WTC11 (cell line): ENCODE results near the gene RPL14. TPM values are rescaled to one million over a fixed set of nuclear protein-coding genes. Genes with fewer than 3 reads are reported as not detected.

ENCODE experiments used
- ATAC-seq: fragments of 200-7000 bp; cut with Tn5 transposase; 2 replicates; pipeline ENCODE4 v1.10.0; 2021; ENCODE audit warnings: mild to moderate bottlenecking, moderate library complexity
- CTCF ChIA-PET: fragments of 300-600 bp; sonication (Branson Sonifier 250); formaldehyde crosslinking; loops from one replicate; lab custom pipeline; 2021; ENCODE audit warnings: antibody characterized with exemption; lab: Charles Lee
- POLR2A ChIA-PET: fragments of 350-600 bp; sonication (Branson Sonifier 250); formaldehyde crosslinking; loops from one replicate; lab custom pipeline; 2021; ENCODE audit warnings: antibody characterized with exemption; lab: Charles Lee
- DNase-seq: peaks from one replicate; pipeline ENCODE4 v3.0.0; 2021; ENCODE audit warnings: low spot score
- H3K27ac Mint-ChIP-seq: 2 replicates; pipeline ENCODE4 v1.8.0; 2021; ENCODE audit warnings: mixed read lengths
- H3K27me3 Mint-ChIP-seq: 2 replicates; pipeline ENCODE4 v1.8.0; 2021; ENCODE audit warnings: low read depth, mild to moderate bottlenecking, moderate library complexity, mixed read lengths
- H3K36me3 Mint-ChIP-seq: 2 replicates; pipeline ENCODE4 v1.8.0; 2021; ENCODE audit warnings: mixed read lengths
- H3K4me1 Mint-ChIP-seq: 2 replicates; pipeline ENCODE4 v1.8.0; 2022; ENCODE audit warnings: mixed read lengths
- H3K4me3 Mint-ChIP-seq: 2 replicates; pipeline ENCODE4 v1.8.0; 2021; ENCODE audit warnings: mild to moderate bottlenecking, moderate library complexity, mixed read lengths
- H3K9me3 Mint-ChIP-seq: 2 replicates; pipeline ENCODE4 v1.8.0; 2021; ENCODE audit warnings: mixed read lengths
- ATF2 ChIP-seq: sonication (generic); formaldehyde crosslinking; IDR thresholded peaks from 2 replicates; pipeline ENCODE4 v1.8.1; 2022; ENCODE audit warnings: low read depth, missing genetic modification reagents, borderline replicate concordance
- CBFB ChIP-seq: sonication (generic); formaldehyde crosslinking; IDR thresholded peaks from 2 replicates; pipeline ENCODE4 v1.8.1; 2022; ENCODE audit warnings: mild to moderate bottlenecking, low read depth, missing genetic modification reagents
- CTCF ChIP-seq: fragments of 200-600 bp; IDR thresholded peaks from 2 replicates; pipeline ENCODE4 v1.8.0; 2022; ENCODE audit warnings: antibody characterized with exemption
- E2F5 ChIP-seq: sonication (generic); formaldehyde crosslinking; IDR thresholded peaks from 2 replicates; pipeline ENCODE4 v1.8.1; 2022; ENCODE audit warnings: mild to moderate bottlenecking, moderate library complexity, missing genetic modification reagents
- ERG ChIP-seq: fragments of 250-450 bp; sonication (Bioruptor Pico); IDR thresholded peaks from 2 replicates; pipeline ENCODE4 v1.8.0; 2021; ENCODE audit warnings: mild to moderate bottlenecking
- ETV6 ChIP-seq: sonication (generic); formaldehyde crosslinking; IDR thresholded peaks from 2 replicates; pipeline ENCODE4 v1.8.1; 2022; ENCODE audit warnings: mild to moderate bottlenecking, missing genetic modification reagents
- FOXP1 ChIP-seq: sonication (generic); formaldehyde crosslinking; IDR thresholded peaks from 2 replicates; pipeline ENCODE4 v1.8.0; 2022; ENCODE audit warnings: missing genetic modification reagents, mild to moderate bottlenecking, moderate library complexity, borderline replicate concordance
- GABPB1 ChIP-seq: sonication (generic); formaldehyde crosslinking; IDR thresholded peaks from 2 replicates; pipeline ENCODE4 v1.8.1; 2023; ENCODE audit warnings: mild to moderate bottlenecking, missing genetic modification reagents
- JAZF1 ChIP-seq: fragments of 250-450 bp; sonication (Bioruptor Pico); IDR thresholded peaks from 2 replicates; pipeline ENCODE4 v1.9.0; 2021; ENCODE audit warnings: moderate library complexity, mild to moderate bottlenecking, inconsistent platforms
- KAT7 ChIP-seq: sonication (generic); formaldehyde crosslinking; IDR thresholded peaks from 2 replicates; pipeline ENCODE4 v1.8.1; 2023; ENCODE audit warnings: missing genetic modification reagents, mild to moderate bottlenecking, borderline replicate concordance
- NFYB ChIP-seq: sonication (generic); formaldehyde crosslinking; conservative IDR thresholded peaks from 2 replicates; pipeline ENCODE4 v1.8.0; 2022; ENCODE audit warnings: low read depth, missing genetic modification reagents
- NR1H2 ChIP-seq: sonication (generic); formaldehyde crosslinking; IDR thresholded peaks from 2 replicates; pipeline ENCODE4 v1.9.0; 2021; ENCODE audit warnings: mild to moderate bottlenecking, moderate library complexity, missing genetic modification reagents
- NR2C2 ChIP-seq: sonication (generic); formaldehyde crosslinking; IDR thresholded peaks from 2 replicates; pipeline ENCODE4 v1.8.0; 2022; ENCODE audit warnings: mild to moderate bottlenecking, missing genetic modification reagents
- RELA ChIP-seq: sonication (generic); formaldehyde crosslinking; IDR thresholded peaks from 2 replicates; pipeline ENCODE4 v1.8.1; 2022; ENCODE audit warnings: missing genetic modification reagents, mild to moderate bottlenecking, borderline replicate concordance
- SMAD4 ChIP-seq: sonication (generic); formaldehyde crosslinking; IDR thresholded peaks from 2 replicates; pipeline ENCODE4 v1.8.0; 2022; ENCODE audit warnings: mild to moderate bottlenecking, missing genetic modification reagents
- SOX15 ChIP-seq: fragments of 250-450 bp; sonication (Bioruptor Pico); IDR thresholded peaks from 2 replicates; pipeline ENCODE4 v1.9.0; 2021; ENCODE audit warnings: mild to moderate bottlenecking
- TCF7 ChIP-seq: sonication (generic); formaldehyde crosslinking; IDR thresholded peaks from 2 replicates; pipeline ENCODE4 v1.8.0; 2022; ENCODE audit warnings: mild to moderate bottlenecking, low read depth, missing genetic modification reagents, moderate library complexity
- TEAD4 ChIP-seq: sonication (generic); formaldehyde crosslinking; IDR thresholded peaks from 2 replicates; pipeline ENCODE4 v1.8.0; 2022; ENCODE audit warnings: mild to moderate bottlenecking, missing genetic modification reagents
- USF1 ChIP-seq: sonication (generic); formaldehyde crosslinking; IDR thresholded peaks from 2 replicates; pipeline ENCODE4 v1.8.0; 2022; ENCODE audit warnings: mild to moderate bottlenecking, missing genetic modification reagents
- ZMAT4 ChIP-seq: fragments of 250-450 bp; sonication (Bioruptor Pico); IDR thresholded peaks from 2 replicates; pipeline ENCODE4 v1.9.0; 2021; ENCODE audit warnings: mild to moderate bottlenecking
- ZNF232 ChIP-seq: sonication (generic); formaldehyde crosslinking; IDR thresholded peaks from 2 replicates; pipeline ENCODE4 v1.8.0; 2022; ENCODE audit warnings: mild to moderate bottlenecking, missing genetic modification reagents
- ZNF396 ChIP-seq: fragments of 250-450 bp; sonication (Bioruptor Pico); IDR thresholded peaks from 2 replicates; pipeline ENCODE4 v1.8.0; 2021; ENCODE audit warnings: mild to moderate bottlenecking, moderate library complexity, borderline replicate concordance
- ZNF425 ChIP-seq: fragments of 250-450 bp; sonication (Bioruptor Pico); conservative IDR thresholded peaks from 2 replicates; pipeline ENCODE4 v1.9.0; 2021; ENCODE audit warnings: mild to moderate bottlenecking
- ZNF671 ChIP-seq: fragments of 250-450 bp; sonication (Bioruptor Pico); IDR thresholded peaks from 2 replicates; pipeline ENCODE4 v1.8.0; 2021; ENCODE audit warnings: mild to moderate bottlenecking
- total RNA-seq: library from RNA; stranded (reverse); gene quantifications from 3 replicates; pipeline ENCODE4 v1.2.3, GENCODE V29; 2021

The RPL14 gene
- total RNA-seq, 1 experiment from 2014 or later = 2,816 TPM

- CTCF ChIA-PET = no interaction called here
- Mint-ChIP-seq H3K4me3 (no peak overlapping the region), H3K27me3 (no peaks in the 10 kb centered on the region), H3K27ac (no peak overlapping the region), H3K9me3 (no peaks in the 10 kb centered on the region)
- no peak for TF ChIP-seq ZMAT4 (CRISPR knock-in tag)
- no peak for TF ChIP-seq ERG
- TF ChIP-seq SOX15 (CRISPR knock-in tag) = no peak
- no peak for TF ChIP-seq CTCF
- no peak for TF ChIP-seq SMAD4 (CRISPR knock-in tag)
- no peak for TF ChIP-seq CBFB (CRISPR knock-in tag)
- no peak for TF ChIP-seq TEAD4 (CRISPR knock-in tag)
- TF ChIP-seq ETV6 (CRISPR knock-in tag) = no peak
- no peak for TF ChIP-seq ATF2 (CRISPR knock-in tag)
- TF ChIP-seq JAZF1 (CRISPR knock-in tag) = no peak
- no peak for TF ChIP-seq ZNF232
- no peak for TF ChIP-seq FOXP1 (CRISPR knock-in tag)
- TF ChIP-seq, all 79 proteins: peak for 0
- H3K4me1 Mint-ChIP-seq = peaks cover 8% of the 10 kb centered on the region
- POLR2A ChIA-PET = no interaction called here
- ATAC-seq (no peak), DNase-seq (no peak)
- peaks cover 63% of the 10 kb centered on the region for H3K36me3 Mint-ChIP-seq
Observed at GRCh38 chr3:40511031-40511718, 54.0 kb downstream of the RPL14 start.

- ChIA-PET CTCF (no interaction called here), POLR2A (no interaction called here)
- Mint-ChIP-seq H3K36me3 (peaks cover 49% of the 10 kb centered on the region), H3K27ac (no peak overlapping the region), H3K9me3 (peaks cover 6% of the 10 kb centered on the region), H3K4me1 (no peaks in the 10 kb centered on the region), H3K27me3 (no peaks in the 10 kb centered on the region), H3K4me3 (no peak overlapping the region)
- no peak for DNase-seq
- no peak for ATAC-seq
- TF ChIP-seq TCF7 = no peak
- no peak for TF ChIP-seq ZNF425
- no peak for TF ChIP-seq NR1H2 (CRISPR knock-in tag)
- no peak for TF ChIP-seq USF1 (CRISPR knock-in tag)
- TF ChIP-seq GABPB1 (CRISPR knock-in tag) = no peak
- no peak for TF ChIP-seq ZNF671 (CRISPR knock-in tag)
- no peak for TF ChIP-seq RELA (CRISPR knock-in tag)
- no peak for TF ChIP-seq JAZF1 (CRISPR knock-in tag)
- TF ChIP-seq ERG = no peak
- no peak for TF ChIP-seq E2F5 (CRISPR knock-in tag)
- no peak for TF ChIP-seq KAT7 (CRISPR knock-in tag)
- TF ChIP-seq ZNF396 (CRISPR knock-in tag) = no peak
- TF ChIP-seq NFYB = no peak
- no peak for TF ChIP-seq SMAD4 (CRISPR knock-in tag)
- TF ChIP-seq NR2C2 (CRISPR knock-in tag) = no peak
Observed at GRCh38 chr3:40516201-40516600, 59.1 kb downstream of the RPL14 start.
